Activated CD4-positive, alpha-beta T cell treated with anti-CD3 and anti-CD28 coated beads for 4 hours (primary cell): ENCODE data around the gene MREG.
"Not testable (repeated sequence)": the region's sequence is repeated elsewhere in the genome, so short reads cannot be mapped to it uniquely, and the experiment has no call there.

Source experiments
- DNase-seq, 2 donors: peaks; one replicate each; pipeline ENCODE4 v3.0.0-alpha.2; 2020

MREG gene

DNA sequence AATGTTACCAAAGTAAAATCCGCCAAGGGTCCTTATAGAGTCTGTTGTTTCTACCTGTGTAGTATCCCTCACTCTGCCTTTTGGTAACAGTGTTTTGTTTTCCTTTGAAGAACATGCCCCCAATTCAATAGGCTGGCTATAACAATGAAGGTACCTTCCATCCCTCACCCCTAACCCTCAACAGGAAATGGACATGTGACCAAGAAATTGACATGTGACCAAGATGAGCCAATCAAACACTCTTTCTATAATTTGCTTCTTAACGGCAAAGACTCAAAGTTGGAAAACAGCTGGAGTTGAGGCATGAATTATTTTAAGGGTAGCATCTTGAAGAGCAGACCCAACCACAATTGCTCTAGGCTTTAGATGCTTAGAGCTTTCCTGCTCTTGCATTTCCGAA lies 5.4 kb upstream of the MREG start:
- no peak for DNase-seq

DNA sequence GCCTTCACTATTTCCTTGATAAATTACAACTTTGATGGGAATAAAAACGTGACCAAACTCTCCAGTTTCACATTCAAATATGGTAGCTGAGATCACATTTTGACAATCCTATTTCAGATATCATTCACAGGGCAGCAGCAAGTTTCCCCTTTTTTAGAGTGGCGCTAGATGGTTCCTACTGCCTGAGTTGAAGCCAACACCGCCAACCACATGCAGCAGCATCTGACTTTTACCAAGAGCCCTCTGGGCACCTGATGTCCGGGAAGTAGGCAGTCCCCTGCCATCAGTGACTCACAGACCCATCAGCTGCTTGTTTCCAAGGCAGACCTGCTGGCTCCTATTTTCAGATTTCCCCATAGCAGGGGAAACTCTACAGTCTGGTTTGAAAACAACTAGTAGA lies 4.0 kb upstream of the MREG start:
- DNase-seq: peak; percentile 8 to 14

DNA sequence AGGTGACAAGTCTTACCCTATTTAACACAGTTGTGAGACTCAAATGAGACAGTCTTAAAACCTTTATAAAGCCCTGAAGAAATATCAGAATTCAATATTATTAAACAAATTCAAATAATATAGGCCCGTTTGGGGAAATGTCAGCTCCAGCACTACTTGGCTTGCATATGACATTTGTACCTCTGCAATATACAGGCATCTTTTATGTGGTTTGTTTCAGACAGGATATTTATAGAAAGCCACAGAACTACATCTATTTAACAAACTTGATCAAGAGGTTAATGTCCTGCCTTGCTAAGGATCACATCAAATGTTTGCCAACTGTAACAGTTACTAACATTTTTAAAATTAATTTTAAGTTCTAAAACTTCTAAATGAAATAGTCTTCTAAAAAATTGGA lies 3.2 kb upstream of the MREG start:
- no peak for DNase-seq

DNA sequence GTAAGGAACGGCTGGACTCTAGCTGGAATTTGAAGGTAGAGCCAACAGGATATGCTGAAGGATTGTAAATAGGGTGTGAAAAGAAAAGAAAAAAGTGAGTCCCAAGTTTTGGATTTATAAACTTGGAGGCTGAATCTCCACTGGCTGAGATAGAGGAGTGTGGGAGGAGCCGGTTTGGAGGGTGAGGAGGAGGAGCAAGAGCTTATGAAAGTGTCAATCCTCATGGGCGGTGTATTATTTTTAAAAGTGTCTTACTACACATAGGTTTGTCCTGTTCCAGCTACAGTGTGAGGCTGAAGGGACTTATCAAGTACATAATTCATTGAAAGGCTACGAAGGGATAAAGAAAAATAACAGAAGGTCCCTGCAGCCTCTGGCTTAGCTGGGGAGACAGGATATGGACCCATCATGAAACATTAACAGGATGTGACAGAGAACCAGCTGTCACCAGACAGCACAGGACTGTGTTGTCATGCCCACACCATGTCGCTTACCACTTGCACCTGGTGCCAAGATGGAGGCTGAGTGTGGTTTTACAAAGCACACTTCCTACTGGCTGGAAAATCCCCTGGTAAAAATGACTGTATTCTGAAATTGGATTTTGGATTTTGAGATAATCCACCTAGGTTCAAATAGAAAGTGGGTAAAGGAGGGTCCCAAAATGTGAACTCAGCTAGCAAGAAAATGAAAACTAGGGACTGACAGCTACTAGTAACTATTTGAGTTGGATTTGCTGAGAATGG lies 2.5 kb upstream of the MREG start:
- DNase-seq: peak; percentile 8 to 25

GRCh38 chr2:216014986-216015385 lies 1.6 kb upstream of the MREG start:
- DNase-seq: no peak

GRCh38 chr2:216014006-216014405 lies 655 bp upstream of the MREG start:
- no peak for DNase-seq

DNA sequence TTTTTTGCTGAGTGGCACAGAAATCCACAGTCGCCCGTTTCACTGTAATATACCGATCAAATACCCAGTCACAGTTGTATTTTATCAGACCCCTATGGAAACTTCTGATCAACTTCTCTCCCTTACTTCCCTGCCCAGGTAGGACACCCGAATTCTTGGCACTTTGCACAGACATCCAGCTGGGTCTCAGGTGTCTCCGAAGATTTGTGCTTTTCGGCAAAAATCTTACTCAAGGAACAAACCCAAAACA lies 596 bp downstream of the MREG start:
- no peak for DNase-seq

- no peak for DNase-seq
Measured at GRCh38 chr2:216012133-216012829, 1.1 kb downstream of the MREG start.

DNA sequence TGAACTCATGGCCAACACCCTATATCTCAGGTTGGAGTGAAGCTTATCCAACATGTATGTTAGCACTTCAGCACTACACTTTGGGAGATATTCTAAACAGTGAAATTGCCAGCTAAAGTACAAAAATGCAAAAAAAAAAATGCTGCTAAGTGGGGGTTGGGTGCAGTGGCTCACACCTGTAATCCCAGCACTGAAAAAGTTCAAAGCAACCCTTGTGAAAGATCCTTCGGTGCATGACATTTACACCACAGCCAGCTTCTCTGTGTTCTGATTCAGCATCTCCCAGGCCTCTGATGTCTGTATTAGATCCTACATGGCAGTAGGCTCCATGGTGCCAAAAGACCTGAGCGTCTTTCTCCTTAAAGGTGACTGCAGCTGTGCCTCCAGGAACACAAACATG lies 4.1 kb downstream of the MREG start:
- not testable (repeated sequence) for DNase-seq

- DNase-seq: no peak
Measured at GRCh38 chr2:216008387-216008786, 5.0 kb downstream of the MREG start.

GRCh38 chr2:216006164-216006663 lies 7.1 kb downstream of the MREG start:
- peak; percentile 23 for DNase-seq

- no peak for DNase-seq
Measured at GRCh38 chr2:216004697-216005283, 8.6 kb downstream of the MREG start.

- no peak for DNase-seq
Measured at GRCh38 chr2:216003876-216004696, 9.3 kb downstream of the MREG start.

DNA sequence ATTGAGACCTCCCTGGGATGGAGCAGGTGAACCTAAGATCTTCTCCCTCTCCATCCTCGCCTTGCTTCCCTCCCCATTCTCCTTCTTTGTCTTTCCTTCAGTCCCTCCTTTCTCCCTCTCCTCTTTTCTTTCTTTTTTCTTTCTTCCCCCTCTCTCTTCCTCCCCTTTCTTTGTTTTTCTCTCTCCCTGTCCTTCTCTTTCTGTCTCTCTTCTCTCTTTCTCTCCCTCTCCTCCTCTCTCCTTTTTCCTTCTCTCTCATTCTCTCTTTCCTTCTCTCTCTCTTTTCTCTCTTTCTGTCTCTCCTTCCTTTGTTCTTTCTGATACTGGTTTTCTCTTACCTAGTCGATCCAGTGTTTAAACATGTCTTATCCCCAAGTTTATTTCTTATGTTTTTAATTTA lies 10.7 kb downstream of the MREG start:
- DNase-seq: no peak

- no peak for DNase-seq
Measured at GRCh38 chr2:216002101-216002678, 11.2 kb downstream of the MREG start.

- DNase-seq: no peak
Measured at GRCh38 chr2:216001216-216002100, 11.9 kb downstream of the MREG start.

DNA sequence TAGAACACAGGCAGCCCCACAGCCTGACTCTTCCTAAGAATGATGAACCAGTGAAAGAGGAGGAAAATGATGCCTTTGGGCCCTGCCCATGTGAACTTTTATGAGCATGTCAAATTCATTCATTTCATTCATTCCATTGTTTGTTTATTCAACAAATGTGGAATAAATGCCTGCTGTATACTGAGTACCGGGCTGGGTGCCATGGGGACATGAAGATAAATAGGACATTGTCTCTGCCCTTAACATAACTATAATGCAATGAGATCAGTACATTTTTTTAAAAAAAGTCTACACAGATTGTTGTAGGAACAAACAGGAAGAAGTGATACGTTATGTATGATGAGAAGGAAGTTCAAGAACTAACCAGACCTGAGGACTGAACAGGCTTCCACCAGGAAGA lies 14.7 kb downstream of the MREG start:
- no peak for DNase-seq

DNA sequence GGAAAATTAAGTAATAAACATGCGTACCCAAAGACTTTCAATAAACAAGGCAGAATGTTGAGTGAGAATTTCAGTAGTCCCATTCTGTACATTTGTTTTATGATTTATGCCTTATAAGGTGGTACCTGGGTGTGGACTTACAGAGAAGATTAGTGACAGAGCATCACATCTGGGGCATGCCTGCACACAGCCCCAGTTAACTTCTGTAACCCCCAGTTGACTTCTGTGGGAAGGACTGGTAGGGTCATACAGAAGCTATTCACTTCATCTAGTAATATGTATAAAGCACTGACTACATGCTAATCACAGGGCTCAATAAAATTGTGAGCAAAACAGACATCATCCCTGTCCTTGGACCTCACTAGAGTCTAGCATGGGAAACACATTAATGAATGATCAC lies 16.1 kb downstream of the MREG start:
- DNase-seq: no peak

DNA sequence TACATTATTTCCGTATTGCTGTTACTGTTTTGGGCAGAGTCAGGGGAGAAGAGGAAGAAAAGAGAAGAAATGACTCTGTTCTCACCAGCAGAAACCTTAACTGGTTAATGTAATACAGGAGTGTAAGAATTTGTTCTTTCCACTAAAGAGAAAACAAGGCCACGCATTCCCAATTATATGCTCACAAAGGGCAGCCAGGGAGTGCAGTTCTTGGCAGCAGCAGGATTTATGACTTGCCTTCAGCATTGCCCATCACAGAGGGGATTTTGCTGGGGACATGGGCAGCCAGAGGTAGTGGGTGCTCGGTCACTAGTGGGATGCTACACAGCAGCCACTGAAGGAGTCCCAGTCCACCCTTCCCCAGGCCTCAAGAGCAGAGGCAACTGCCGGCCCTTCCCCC lies 18.4 kb downstream of the MREG start:
- DNase-seq: no peak

- not testable (repeated sequence) for DNase-seq
Measured at GRCh38 chr2:215988556-215989207, 24.7 kb downstream of the MREG start.

DNA sequence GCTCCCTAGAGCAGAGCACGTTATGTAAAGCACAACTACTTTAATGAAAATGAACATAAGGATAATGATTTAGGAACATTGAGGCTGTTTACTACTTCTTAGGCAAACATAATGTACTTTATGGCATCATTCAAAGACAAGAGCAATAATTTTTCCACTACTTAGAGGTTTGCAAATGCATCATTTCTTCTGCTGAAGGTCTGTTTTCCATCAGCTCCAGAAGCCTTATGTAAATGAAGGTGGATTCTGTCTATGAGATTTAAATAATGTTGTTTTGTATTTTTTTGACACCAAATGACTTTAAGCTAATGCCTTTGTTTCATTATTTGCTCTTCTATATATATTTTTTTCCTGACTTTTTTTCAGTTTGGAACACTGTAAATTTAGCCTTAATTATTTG lies 28.1 kb downstream of the MREG start:
- no peak for DNase-seq

- DNase-seq: no peak
Measured at GRCh38 chr2:215984661-215985060, 28.7 kb downstream of the MREG start.
